ENCODE data around the gene HORMAD2.

Gene HORMAD2

DNA sequence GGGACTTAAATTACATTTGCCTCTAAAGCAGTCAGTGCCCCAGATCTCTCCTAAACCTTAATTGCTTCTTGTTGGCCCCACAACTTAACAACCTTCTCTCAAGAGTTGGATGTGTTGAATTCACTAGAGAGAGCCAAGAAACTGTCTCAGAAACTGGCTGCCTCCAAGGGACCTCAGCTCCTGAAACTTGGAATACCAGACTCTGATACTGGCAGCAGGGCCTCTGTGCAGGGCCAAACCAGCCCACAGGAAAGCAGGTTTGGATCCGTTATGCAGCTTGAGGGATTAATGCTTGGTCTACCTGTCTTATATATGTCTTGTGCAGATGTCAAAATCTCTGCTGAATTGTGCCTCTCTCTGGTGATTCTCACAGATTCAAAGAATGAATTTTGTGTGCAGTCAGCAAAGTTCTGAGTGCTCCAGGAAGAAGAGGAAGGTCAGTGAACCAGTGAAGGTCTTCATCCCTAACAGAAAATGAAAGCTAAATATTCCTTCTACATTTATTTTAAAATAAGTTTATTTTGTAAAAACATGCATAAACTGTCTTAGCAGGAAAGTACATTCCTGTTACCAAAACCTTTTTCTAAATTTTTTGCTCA lies 95.5 kb downstream of the HORMAD2 start:
- DNase-seq: no peak

DNA sequence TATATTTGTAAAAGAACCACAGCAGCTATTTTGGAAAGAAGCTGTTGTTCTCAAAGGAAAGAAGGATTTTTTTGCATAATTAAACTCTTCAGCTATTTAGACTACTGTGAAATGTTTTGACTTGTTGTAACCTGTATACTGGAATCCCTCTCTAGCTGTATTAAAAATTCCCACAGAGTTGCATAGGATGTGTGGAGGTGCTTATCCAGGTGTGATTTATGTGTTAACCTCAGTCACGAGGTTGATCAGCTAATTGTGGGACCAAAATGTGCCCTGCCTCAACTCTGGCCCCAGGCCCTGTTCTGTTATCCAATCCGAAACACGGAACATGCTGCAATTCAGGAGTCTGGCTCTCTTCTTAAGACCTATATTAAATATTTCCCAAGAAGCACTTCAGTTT lies 96.2 kb downstream of the HORMAD2 start:
- DNase-seq: no peak

DNA sequence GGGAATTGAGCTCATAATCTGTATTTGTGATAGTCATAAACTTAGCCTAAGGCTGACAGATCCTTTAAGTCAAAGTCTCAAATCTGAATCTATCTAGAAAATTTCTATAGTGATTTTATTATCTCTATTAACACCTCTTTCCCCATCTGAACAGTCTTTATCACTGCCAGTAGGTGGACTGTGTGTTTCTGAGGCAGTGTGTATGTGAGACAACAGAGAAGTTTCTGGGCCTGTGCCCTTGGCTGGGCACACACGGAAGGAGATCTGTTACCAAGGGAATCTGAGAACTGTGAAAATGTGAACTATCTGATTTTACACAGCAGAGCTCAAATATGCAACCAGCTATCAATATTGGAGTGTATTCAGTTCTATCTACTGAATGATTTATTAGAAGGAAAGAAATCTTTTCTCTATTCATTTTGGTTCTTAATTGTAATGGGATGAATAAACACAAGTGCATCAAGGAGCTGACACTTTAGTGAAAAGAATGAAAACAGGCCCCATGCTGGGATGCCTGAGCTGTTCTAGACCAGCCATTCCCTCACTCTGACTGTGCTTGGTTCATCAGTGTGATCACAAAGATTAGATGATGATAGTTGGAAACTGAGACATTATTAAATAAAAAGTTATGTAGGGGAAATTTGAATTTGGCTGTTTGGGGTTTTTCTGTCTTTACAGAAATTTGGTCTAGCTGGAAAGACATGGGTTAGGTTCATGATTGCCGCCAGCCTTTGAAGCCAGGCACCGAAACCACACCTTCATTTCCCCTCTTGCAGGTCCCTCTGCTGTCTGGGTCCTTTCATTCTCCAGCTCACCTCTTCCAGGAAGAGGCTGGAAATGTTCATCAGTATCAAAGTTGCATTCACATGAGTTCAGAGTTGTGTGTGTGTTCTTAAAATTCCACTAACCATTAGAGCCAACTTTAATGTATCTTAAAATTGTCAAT lies 98.2 kb downstream of the HORMAD2 start:
- peak; percentile 87 for DNase-seq

DNA sequence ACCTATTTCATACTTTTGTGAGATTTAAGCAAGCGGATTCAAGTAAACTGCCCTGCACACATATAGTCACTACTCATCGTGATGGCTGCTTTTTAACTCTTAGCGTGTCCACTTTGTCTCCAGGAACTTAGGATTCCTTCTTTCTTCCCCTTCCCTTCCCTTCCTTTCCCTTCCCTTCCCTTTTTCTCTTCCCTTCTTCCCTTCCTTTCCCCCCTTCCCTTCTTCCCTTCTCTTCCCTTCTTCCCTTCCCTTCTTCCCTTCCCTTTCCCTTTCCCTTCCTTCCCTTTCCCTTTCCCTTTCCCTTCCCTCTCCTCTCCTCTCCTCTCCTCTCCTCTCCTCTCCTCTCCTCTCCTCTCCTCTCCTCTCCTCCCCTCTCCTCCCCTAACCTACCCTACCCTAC lies 100.4 kb downstream of the HORMAD2 start:
- DNase-seq: no peak

DNA sequence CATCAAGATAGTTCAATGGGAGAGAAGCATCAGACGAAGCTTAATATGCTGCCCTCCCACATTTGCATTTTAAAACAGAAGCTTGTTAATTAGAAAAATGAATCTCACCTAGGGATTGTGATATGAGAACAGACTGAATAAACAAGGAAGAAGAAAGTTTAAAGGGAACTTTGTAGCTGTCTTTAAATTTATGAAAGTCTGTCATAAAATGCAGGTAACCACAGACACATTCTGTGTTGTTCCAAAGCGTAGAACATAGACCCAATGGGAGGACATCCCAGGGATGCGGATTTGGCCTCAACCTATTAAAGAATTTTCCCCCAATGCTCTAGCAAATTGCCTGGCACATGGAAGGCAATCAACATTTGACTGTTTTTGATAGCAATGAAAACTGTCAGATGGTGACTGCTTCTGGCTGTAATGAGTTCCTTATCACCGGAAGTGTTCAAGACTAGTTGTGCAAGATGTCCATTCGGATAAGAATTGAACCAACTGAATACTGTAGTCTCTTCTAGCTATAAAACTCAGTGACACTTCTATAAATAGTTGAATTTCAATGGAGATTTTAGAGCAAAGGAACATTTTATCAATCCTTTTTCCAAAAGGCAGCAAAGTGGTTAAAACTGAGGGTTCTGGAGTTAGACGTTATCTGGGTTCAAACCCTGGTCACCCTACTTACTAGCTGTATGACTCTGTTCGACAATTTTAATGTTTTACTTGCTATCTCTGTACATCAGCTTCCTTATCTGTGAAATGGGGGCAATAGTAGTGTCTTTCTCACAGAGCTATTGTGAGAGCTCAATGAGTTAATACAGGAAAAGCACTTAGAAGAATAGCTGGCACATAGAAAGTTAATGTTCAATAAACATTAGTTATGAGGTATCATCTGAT lies 101.4 kb downstream of the HORMAD2 start:
- DNase-seq: no peak

DNA sequence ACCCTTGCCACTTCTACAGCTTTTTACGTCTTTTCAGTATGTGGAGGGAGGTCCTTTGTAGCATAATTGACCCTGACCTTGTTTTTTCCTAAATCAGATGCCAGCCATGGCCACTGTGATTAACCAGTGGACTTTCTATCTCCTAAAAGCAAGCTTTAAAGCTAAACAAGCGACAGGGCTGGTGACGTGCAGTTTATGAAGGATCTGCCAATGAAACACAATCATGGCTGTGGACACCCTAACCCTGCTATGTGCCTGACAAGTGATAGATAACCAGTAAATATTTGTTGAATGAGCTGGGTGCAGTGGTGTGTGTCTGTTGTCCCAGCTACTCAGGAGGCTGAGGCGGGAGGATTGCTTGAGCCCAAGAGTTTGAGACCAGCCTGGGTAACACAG lies 102.1 kb downstream of the HORMAD2 start:
- no peak for DNase-seq

DNA sequence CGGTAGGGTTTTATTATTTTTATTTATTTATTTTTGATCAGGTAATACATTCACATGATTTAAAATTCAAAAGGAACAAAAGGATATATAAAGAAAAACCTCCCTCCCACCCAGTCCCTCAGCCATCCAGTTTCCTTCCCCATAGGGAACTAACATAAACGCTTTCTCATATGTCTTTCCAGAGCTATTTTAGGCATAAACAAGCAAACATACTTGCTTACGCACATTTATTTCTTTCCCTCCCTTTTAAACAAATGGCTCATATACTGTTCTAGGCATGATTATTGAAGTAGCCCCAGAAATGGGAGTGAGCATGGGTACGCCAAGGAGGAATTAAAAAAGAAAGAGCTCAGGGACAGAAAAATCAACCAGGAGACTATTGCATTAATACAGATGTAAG lies 102.6 kb downstream of the HORMAD2 start:
- DNase-seq: no peak

DNA sequence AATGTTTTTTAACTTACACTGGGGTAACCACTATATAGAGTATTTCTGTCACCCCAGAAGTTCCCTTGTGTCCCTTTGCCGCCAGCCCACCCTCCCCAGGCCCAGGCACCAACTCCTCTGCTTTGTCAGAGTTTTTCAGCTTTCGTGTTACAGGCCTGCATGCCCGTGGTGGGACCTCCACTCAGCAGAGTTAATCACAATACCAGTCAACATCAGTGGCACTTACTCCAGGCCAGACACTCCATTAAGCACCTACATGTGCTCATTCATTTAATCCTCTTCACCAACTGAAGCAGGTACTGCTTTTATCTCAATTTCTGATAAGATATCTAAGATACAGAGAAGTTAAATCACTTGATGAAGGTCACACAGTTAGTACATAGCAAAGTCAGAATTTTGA lies 103.0 kb downstream of the HORMAD2 start:
- no peak for DNase-seq

DNA sequence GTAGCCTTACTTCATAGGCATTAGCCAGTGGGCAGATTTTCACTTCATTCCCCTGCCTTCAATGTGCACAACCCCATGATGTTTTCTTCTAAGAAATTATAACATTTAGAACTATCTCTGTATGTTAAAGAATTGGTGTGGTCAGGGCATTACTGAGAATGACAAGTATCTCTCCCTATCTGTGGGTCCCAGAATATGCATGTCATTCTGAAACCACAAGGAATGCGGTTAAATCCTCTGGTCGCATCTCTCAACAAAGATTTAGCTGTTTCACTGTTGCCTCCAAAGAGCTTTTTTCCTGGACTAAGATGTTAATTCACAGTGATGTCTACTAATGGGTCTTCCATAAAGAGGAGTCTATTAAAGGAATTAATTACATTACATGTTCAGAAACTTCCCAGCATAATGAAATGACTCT lies 103.6 kb downstream of the HORMAD2 start:
- DNase-seq: peak; percentile 90

DNA sequence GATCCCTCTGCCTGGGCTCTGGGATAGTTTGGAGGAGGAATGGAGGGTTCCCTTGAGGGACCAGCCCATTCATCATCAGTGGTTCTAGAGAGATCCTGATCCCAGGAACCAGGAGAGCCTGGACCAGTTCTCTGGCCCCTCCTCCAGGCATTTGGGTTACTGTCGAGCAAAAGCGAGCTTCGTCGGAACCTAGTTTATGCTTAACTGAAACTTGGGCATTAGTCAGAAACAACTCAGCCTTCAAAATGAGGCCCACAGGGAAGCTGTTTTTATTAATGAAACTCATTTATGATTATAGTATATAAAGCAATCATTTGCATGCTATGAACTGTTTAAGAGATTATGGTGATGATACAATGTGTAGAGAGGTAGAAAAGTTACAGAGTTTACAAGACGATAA lies 104.9 kb downstream of the HORMAD2 start:
- DNase-seq: peak; percentile 84

DNA sequence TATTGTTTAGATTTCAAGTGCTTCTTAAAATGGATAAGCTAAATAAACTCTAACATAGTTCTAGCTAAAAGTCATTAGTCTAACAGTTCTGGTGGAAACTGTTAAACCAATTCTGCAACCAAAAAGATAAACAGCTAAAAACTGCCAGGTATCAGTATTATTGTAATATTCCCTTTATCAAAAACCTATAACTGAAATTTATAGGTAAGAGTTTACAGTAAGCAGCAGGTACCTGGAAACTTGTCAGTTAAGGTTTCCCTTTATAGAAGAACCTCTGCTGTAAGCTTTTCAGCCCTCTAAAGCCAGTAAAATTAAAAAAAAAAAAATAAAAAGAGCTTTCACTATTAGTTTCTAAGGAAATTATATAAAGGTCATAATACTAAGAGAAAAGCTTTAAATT lies 105.3 kb downstream of the HORMAD2 start:
- DNase-seq: peak; percentile 62

DNA sequence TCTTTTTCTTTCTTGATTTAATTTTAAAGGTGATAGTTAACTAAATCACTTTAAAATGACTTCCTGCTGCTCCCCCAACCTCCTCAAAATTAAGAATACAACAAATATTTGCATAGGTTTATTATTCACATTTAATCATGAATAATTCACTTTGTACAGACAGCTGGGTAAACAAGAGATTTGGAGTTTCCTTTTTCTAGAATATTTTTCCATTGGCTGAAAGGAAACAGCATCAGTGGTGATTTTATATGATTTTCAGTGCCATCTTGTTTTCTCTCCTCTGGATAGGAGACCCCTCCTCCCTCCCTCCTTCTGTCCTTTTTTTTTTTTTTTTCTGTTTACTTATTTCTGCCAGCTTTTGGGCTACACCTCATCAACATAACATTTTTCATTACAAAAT lies 105.8 kb downstream of the HORMAD2 start:
- no peak for DNase-seq

DNA sequence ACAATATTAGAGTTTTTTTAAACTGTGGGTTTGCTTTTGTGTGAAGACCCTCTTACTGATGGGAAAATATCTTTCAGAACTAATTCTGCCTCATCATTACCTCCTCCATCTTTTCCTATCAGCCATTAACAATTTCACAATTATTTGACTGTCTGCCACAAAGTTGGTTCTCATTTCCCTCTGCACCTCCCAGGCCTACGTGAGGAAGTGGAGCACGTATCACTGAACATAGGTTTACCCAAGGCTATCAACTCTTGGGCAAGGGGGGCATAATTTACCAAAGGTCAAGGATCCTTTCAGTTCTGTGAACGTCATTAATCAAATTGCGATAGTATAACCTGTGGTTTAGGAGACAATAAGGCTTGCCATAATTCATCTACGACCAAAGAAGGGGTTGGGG lies 106.2 kb downstream of the HORMAD2 start:
- no peak for DNase-seq

DNA sequence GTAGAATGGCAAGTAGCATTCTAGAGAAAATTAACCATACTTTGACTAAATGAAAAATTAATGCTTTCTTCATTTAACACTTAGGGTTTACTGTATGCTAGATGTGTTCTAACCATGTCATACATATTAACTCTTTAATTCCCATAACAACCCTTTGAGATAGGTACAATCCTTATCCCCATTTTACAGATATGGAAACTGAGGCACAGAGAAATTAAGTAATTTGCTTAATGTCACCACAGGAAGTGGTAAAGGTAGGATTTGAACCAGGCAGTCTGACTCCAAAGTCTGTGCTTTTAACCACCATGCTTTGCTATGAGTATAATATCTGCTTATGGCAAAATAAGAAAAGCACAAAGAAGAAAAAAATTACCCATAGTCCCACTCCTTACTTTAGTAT lies 106.8 kb downstream of the HORMAD2 start:
- DNase-seq: peak; percentile 48

DNA sequence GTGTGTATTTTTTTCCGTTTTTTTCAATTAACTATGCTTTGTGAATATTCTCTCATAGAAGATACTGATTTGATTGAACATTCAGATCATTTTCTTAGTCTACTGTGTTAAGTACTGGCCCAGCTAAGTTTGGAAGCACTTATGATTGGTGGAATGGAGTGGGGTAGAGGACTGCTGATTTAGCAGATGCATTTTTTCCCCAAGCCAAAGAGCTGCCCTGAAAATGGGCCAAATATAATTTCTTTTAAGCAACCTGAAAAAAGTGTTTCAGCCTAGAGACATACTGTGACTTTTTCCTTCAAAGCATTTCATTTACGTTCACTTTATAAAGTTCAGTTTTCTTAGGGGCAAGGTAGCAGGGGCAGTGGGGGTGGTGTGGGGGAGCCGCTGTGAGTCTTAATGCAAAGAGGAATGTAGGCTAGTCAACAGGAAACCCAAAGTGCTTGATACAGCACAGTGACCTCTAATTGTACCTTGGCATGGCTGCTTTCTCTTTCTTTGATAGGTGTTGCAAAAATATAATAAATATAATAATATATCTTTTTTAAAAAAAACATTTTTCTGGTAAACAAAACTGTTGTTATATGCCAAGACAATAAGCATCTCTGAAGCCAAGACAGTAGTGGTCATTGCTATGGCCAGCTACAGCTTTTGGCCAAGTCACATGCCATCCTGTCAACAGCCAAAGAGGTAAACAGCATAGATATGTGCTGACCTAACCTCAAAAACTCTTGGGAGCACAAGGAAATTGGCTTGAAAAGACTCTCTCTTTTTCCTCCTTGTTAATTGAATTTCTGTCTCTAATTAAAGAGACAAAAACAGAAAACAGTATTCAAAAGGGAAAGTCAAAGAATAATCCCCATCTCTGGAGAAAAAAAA lies 107.5 kb downstream of the HORMAD2 start:
- no peak for DNase-seq

DNA sequence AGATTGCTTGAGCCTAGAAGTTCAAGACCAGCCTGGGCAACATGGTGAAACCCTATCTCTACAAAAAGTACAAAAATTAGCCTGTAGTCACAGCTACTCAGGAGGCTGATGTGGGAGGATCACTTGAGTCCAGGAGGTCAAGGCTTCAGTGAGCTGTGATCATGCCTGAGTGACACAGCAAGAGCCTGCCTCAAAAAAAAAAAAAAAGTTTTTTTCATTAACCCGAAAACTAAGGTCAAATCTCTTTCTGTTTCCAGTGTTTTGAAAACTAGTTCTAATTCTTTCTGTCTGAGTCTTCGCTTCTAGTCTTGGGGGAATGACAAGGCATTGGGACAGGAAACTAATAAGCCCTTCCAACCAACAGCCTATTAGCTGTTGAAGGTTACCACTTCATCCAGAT lies 108.6 kb downstream of the HORMAD2 start:
- DNase-seq: no peak

DNA sequence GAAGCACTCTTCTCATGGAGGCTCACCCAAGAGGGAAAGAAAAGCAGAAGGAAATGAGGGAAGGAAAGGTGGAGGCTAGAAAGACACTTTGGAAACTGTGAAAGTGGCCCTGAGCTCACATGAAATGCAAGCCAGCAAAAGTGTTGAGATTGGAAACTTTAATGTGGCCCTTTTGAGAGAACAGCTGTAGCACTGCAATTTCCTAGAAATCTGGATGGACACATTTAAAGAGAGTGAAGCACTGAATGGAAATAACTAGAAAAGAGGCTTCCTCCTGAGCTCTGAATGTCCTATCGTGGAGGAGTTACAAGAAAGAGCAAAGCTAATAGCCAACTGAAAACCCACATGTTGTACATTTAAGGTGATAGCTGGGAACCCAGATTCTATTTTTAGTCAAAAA lies 110.3 kb downstream of the HORMAD2 start:
- peak; percentile 41 for DNase-seq

DNA sequence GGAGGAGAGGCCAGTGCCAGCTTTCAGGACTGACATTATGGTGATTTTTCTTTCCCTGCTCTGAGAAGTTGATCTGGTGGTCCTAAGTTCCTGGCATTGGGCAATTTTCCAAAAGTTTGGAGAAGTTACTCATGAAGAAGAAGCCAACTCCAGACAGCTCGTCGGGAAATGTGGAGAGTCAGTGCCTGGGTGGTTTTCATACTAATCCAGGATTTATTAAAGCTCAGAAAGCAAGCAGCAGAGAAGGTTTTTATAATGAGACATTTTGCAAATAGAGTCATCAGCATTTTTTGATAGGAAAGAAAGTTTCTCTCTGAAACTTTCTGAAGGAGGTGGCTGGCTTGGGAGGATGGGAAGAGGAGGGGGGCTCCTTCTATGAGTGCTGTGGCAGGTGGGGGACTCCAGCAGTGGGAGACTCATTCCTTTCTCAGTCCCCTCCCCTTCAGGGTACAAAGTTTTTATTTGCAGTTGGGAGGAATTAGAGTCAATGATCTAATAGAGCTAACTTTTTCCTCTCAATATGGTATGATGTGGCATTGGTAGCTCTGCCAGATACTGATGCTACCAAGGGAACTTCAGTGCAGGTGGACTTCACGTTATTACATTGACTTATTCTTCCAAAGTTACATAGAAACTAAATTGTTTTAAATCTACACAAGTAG lies 110.9 kb downstream of the HORMAD2 start:
- no peak for DNase-seq

DNA sequence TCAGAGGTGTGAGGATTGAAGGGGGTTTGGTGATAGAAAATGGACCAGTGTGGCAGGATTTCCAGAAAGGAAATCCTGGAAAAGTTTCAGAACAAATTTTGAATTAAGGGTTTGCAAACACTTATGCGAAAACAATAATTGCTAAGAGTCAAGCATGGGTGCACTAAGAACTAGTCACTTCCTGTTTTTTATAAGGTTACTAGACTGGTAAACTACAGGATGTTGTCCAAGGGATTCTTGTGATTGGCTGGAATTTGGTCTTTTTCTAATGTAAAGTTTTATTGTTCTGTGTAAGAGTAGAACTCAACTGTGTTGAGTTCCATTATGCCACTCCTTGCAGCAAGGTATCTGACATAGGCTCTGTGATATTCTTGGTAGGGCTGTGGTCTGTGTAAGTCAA lies 112.2 kb downstream of the HORMAD2 start:
- DNase-seq: no peak

DNA sequence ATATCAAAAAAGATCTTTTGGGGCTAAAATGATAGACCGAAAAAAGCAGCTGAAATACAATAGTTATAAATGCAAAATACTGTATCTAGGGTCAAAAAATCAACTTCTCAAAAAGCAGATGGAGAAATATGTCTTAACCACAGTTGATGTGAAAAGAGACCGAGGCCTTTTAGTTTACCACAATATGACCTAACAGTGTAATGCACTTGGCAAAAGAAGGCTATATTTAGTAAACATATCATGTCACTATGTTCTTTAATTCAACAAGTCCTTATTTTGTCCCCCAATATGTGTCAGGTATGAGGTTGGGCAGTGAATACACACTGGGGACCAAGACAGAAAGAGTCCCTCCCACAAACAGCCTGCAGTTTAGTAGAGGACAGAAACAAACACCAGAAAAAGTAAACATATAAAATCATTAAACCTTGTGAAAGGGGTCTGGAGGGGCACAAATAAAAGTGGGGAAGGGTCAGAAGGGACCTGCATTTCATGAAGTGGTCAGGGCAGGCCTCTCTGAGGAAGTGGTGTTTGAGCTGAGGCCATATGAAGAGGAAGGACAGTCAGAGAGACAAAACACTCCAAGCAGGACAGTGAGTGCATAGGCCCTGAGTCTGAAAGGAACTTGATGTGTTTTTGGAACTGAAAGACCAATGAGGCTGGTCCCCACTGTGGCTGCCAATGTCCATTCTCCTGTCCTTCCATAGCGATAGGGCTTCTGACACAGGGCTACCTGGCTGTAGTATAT lies 112.9 kb downstream of the HORMAD2 start:
- DNase-seq: no peak
